GM12873 (cell line): ENCODE measurements around the gene PDPR.
"Not testable (repeated sequence)": the region's sequence is repeated elsewhere in the genome, so short reads cannot be mapped to it uniquely, and the experiment has no call there.

ENCODE experiments used
- CTCF ChIP-seq: IDR thresholded peaks from 2 replicates; pipeline ENCODE4 v1.5.1; 2012; ENCODE audit warnings: low read depth, mild to moderate bottlenecking, moderate library complexity, low read length, control low read depth; ENCODE audit not compliant: insufficient read depth; ENCODE audit errors: missing control alignments

PDPR gene

GRCh38 chr16:70162041-70162451 is 47.9 kb downstream of the PDPR start:
- no peak for TF ChIP-seq CTCF

GRCh38 chr16:70163596-70163995 is 49.5 kb downstream of the PDPR start:
- no peak for TF ChIP-seq CTCF

- not testable (repeated sequence) for TF ChIP-seq CTCF
These were observed 59.2 kb downstream of the PDPR start, which contains the start of gene CLEC18C for GRCh38 chr16:70173212-70173837. TSS of gene CLEC18C (plus strand) at chr16:70173787. CDS start at chr16:70174279, 492 bp downstream.
